HepG2 (cell line): ENCODE measurements around the gene DCUN1D3. TPM values are rescaled to one million over a fixed set of nuclear protein-coding genes. Genes with fewer than 3 reads are reported as not detected.

Experiments
- ATM ChIP-seq: fragments of 450-650 bp; IDR thresholded peaks from 2 replicates; pipeline ENCODE4 v1.7.1; 2017; ENCODE audit warnings: mild to moderate bottlenecking, borderline replicate concordance
- CBFB ChIP-seq: sonication (generic); formaldehyde crosslinking; IDR thresholded peaks from 2 replicates; pipeline ENCODE4 v1.4.0; 2020; ENCODE audit warnings: missing genetic modification reagents
- ELF3 ChIP-seq: IDR thresholded peaks from 2 replicates; pipeline ENCODE4 v1.6.1; 2016; ENCODE audit warnings: missing genetic modification reagents, missing compliant biosample characterization
- HNRNPH1 ChIP-seq: fragments of 200-400 bp; formaldehyde crosslinking; optimal IDR thresholded peaks from 2 replicates; pipeline ENCODE3; 2017; ENCODE audit warnings: mild to moderate bottlenecking, low read depth, low read length
- HOXA9 ChIP-seq: sonication (generic); formaldehyde crosslinking; IDR thresholded peaks from 2 replicates; pipeline ENCODE4 v1.8.1; 2022; ENCODE audit warnings: missing genetic modification reagents, mild to moderate bottlenecking, moderate library complexity, borderline replicate concordance
- KDM4B ChIP-seq: sonication (generic); formaldehyde crosslinking; IDR thresholded peaks from 2 replicates; pipeline ENCODE4 v1.4.0; 2020; ENCODE audit warnings: missing genetic modification reagents
- NPAS2 ChIP-seq: sonication (generic); formaldehyde crosslinking; IDR thresholded peaks from 2 replicates; pipeline ENCODE4 v1.8.0; 2022; ENCODE audit warnings: mild to moderate bottlenecking, missing genetic modification reagents, borderline replicate concordance
- RFX1 ChIP-seq: fragments of 450-650 bp; IDR thresholded peaks from 2 replicates; pipeline ENCODE4 v1.6.1; 2017
- SMAD3 ChIP-seq: sonication (generic); formaldehyde crosslinking; IDR thresholded peaks from 2 replicates; pipeline ENCODE4 v1.4.0; 2020; ENCODE audit warnings: missing genetic modification reagents
- SMAD9 ChIP-seq: sonication (generic); formaldehyde crosslinking; IDR thresholded peaks from 2 replicates; pipeline ENCODE4 v1.5.1; 2020; ENCODE audit warnings: mild to moderate bottlenecking, missing genetic modification reagents
- SNAI1 ChIP-seq: sonication (generic); formaldehyde crosslinking; IDR thresholded peaks from 2 replicates; pipeline ENCODE4 v1.5.0; 2020; ENCODE audit warnings: mild to moderate bottlenecking, missing genetic modification reagents, borderline replicate concordance
- STAG1 ChIP-seq: sonication (generic); formaldehyde crosslinking; IDR thresholded peaks from 2 replicates; pipeline ENCODE4 v1.4.0; 2020; ENCODE audit warnings: missing genetic modification reagents
- TSC22D2 ChIP-seq: sonication (generic); formaldehyde crosslinking; IDR thresholded peaks from 2 replicates; pipeline ENCODE4 v1.5.1; 2020; ENCODE audit warnings: missing genetic modification reagents, mild to moderate bottlenecking, borderline replicate concordance
- XRCC5 ChIP-seq: fragments of 200-400 bp; formaldehyde crosslinking; optimal IDR thresholded peaks from 2 replicates; pipeline ENCODE3; 2017; ENCODE audit warnings: mild to moderate bottlenecking, low read length
- ZFP62 ChIP-seq: sonication (generic); formaldehyde crosslinking; IDR thresholded peaks from 2 replicates; pipeline ENCODE4 v1.4.0; 2020; ENCODE audit warnings: missing genetic modification reagents
- ZNF17 ChIP-seq: sonication (generic); formaldehyde crosslinking; IDR thresholded peaks from 2 replicates; pipeline ENCODE4 v1.5.0; 2020; ENCODE audit warnings: mild to moderate bottlenecking, missing genetic modification reagents
- ZNF30 ChIP-seq: sonication (generic); formaldehyde crosslinking; IDR thresholded peaks from 2 replicates; pipeline ENCODE4 v1.5.0; 2020; ENCODE audit warnings: mild to moderate bottlenecking, missing genetic modification reagents
- ZNF335 ChIP-seq: sonication (generic); formaldehyde crosslinking; IDR thresholded peaks from 2 replicates; pipeline ENCODE4 v1.4.0; 2020; ENCODE audit warnings: missing genetic modification reagents
- ZNF546 ChIP-seq: sonication (generic); formaldehyde crosslinking; conservative IDR thresholded peaks from 2 replicates; pipeline ENCODE4 v1.8.1; 2023; ENCODE audit warnings: mild to moderate bottlenecking, missing genetic modification reagents
- ZNF644 ChIP-seq: IDR thresholded peaks from 2 replicates; pipeline ENCODE4 v1.6.1; 2016; ENCODE audit warnings: low read depth
- ZNF709 ChIP-seq: sonication (generic); formaldehyde crosslinking; IDR thresholded peaks from 2 replicates; pipeline ENCODE4 v1.5.0; 2020; ENCODE audit warnings: mild to moderate bottlenecking, missing genetic modification reagents
- ZNF747 ChIP-seq: sonication (generic); formaldehyde crosslinking; IDR thresholded peaks from 2 replicates; pipeline ENCODE4 v1.8.1; 2023; ENCODE audit warnings: missing genetic modification reagents, mild to moderate bottlenecking, borderline replicate concordance
- ZNF761 ChIP-seq: sonication (generic); formaldehyde crosslinking; conservative IDR thresholded peaks from 2 replicates; pipeline ENCODE4 v1.4.0; 2020; ENCODE audit warnings: mild to moderate bottlenecking, missing genetic modification reagents
- polyA plus RNA-seq, 8 experiments: library from polyadenylated mRNA; depleted of rRNA in 3 of 8; stranded (reverse) in 7 of 8; unstranded in 1 of 8; fragments of >200 nt; fragmentation: Illumina TruSeq in 4 of 8; extraction: Trizol in 4 of 8; gene quantifications; 2 replicates each; pipeline versions ENCODE4 v1.2.1 to v1.2.3, GENCODE V29; 2011 to 2016; ENCODE audit warnings: low read depth in 4 of 8, missing spikeins in 1 of 8, mixed read lengths in 1 of 8; ENCODE audit not compliant: insufficient read depth in 1 of 8
- total RNA-seq, 5 experiments: library from RNA; depleted of rRNA; stranded (reverse); fragments of >200 nt; fragmentation: Illumina TruSeq; extraction: Trizol; gene quantifications; 2 replicates each; pipeline ENCODE4 v1.2.3, GENCODE V29; 2016; ENCODE audit warnings: low read depth in 1 of 5
- TF ChIP-seq, protein P1 (sequence below): sonication (generic); formaldehyde crosslinking; IDR thresholded peaks from 2 replicates; pipeline ENCODE4 v1.4.0; 2020; ENCODE audit warnings: mild to moderate bottlenecking, missing genetic modification reagents
- TF ChIP-seq, protein P2 (sequence below): sonication (generic); formaldehyde crosslinking; IDR thresholded peaks from 2 replicates; pipeline ENCODE4 v1.4.0; 2020; ENCODE audit warnings: mild to moderate bottlenecking, missing genetic modification reagents
- TF ChIP-seq, protein P3 (sequence below): IDR thresholded peaks from 2 replicates; pipeline ENCODE4 v1.6.1; 2016; ENCODE audit warnings: low read depth
- TF ChIP-seq, protein P4 (sequence below): sonication (generic); formaldehyde crosslinking; IDR thresholded peaks from 2 replicates; pipeline ENCODE4 v1.8.0; 2023; ENCODE audit warnings: mild to moderate bottlenecking, missing genetic modification reagents
- TF ChIP-seq, protein P5 (sequence below): IDR thresholded peaks from 2 replicates; pipeline ENCODE4 v1.6.1; 2016

DCUN1D3 gene
- total and polyA plus RNA-seq, 2 of the 13 experiments (the other 11 are each of a cell fraction or from before 2014, with no cell fraction given): 5.0 to 19.3 TPM

DNA sequence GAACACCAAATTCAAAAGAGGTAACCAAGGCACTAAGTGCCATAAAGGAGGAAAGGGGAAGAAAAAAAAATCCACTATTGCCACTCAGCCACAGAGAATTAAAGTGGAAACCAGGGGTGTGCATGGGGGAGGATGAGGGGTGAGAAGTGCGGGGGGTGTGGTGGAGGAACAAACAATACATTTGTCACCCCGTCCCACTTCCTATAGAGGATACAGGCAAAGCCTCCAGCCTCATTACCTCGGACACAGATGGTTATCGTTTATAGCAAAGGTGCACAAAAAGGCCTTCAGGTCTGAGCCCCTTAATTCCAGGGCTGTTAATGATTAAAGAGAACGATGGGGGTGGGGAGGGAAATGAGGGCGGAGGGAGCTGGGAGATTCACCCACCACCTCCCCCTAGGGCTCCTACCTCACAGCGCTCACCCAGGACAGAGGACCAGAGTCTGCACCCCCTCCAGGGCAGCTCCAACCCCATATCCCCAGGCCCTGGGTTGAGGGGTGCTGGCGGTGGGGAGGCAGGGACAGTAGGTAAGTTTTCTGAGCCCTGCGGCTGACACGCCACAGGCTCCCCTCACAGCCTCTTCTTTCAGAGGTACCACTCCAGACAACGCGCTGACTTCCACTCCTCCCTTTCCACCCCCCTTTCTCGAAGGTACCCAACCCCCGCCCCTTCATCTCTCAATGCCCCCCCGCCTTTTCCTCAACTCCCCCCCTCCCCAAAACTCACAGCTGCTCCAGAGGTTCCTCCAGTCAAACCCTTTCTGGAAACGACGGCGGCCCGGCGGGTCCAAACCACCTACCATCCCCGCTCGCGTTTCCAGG, 470 bp downstream of the DCUN1D3 start (continued):
- TF ChIP-seq ZNF747 (CRISPR knock-in tag) (peak; percentile 35; the same call in 1 of the 2 replicates), ZNF17 (CRISPR knock-in tag) (no peak), ATM (no peak), ZNF335 (no peak), ZFP62 (CRISPR knock-in tag) (no peak), XRCC5 (peak; percentile 56), NPAS2 (CRISPR knock-in tag) (no peak), RFX1 (no peak), STAG1 (CRISPR knock-in tag) (no peak; the same call in 1 of the 2 replicates), SMAD9 (CRISPR knock-in tag) (no peak), KDM4B (CRISPR knock-in tag) (peak; percentile 92), ZNF761 (CRISPR knock-in tag) (no peak), HOXA9 (no peak), ZNF30 (no peak), ZNF709 (CRISPR knock-in tag) (no peak), HNRNPH1 (no peak), SMAD3 (CRISPR knock-in tag) (no peak), TSC22D2 (peak; percentile 57; the same call in 1 of the 2 replicates), ZNF644 (CRISPR knock-in tag) (no peak), CBFB (CRISPR knock-in tag) (peak; percentile 16; the same call in 1 of the 2 replicates), ZNF546 (CRISPR knock-in tag) (no peak), ELF3 (CRISPR knock-in tag) (peak; percentile 74), SNAI1 (CRISPR knock-in tag) (no peak)
- TF ChIP-seq, protein P1, sequence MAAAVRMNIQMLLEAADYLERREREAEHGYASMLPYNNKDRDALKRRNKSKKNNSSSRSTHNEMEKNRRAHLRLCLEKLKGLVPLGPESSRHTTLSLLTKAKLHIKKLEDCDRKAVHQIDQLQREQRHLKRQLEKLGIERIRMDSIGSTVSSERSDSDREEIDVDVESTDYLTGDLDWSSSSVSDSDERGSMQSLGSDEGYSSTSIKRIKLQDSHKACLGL (CRISPR knock-in tag): no peak
- TF ChIP-seq, protein P2, sequence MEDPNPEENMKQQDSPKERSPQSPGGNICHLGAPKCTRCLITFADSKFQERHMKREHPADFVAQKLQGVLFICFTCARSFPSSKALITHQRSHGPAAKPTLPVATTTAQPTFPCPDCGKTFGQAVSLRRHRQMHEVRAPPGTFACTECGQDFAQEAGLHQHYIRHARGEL (CRISPR knock-in tag): no peak
- TF ChIP-seq, protein P3, sequence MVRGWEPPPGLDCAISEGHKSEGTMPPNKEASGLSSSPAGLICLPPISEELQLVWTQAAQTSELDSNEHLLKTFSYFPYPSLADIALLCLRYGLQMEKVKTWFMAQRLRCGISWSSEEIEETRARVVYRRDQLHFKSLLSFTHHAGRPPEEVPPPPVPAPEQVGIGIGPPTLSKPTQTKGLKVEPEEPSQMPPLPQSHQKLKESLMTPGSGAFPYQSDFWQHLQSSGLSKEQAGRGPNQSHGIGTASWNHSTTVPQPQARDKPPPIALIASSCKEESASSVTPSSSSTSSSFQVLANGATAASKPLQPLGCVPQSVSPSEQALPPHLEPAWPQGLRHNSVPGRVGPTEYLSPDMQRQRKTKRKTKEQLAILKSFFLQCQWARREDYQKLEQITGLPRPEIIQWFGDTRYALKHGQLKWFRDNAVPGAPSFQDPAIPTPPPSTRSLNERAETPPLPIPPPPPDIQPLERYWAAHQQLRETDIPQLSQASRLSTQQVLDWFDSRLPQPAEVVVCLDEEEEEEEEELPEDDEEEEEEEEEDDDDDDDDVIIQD (CRISPR knock-in tag): peak; percentile 74
- TF ChIP-seq, protein P4, sequence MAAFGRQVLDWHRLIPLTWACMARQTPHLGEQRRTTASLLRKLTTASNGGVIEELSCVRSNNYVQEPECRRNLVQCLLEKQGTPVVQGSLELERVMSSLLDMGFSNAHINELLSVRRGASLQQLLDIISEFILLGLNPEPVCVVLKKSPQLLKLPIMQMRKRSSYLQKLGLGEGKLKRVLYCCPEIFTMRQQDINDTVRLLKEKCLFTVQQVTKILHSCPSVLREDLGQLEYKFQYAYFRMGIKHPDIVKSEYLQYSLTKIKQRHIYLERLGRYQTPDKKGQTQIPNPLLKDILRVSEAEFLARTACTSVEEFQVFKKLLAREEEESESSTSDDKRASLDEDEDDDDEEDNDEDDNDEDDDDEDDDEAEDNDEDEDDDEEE (CRISPR knock-in tag): no peak
- TF ChIP-seq, protein P5, sequence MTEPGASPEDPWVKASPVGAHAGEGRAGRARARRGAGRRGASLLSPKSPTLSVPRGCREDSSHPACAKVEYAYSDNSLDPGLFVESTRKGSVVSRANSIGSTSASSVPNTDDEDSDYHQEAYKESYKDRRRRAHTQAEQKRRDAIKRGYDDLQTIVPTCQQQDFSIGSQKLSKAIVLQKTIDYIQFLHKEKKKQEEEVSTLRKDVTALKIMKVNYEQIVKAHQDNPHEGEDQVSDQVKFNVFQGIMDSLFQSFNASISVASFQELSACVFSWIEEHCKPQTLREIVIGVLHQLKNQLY (CRISPR knock-in tag): 0 out of 2 replicates have a peak, but pooled peaks have one; percentile 17
